ENCODE results near the gene ASXL2. TPM values are rescaled to one million over a fixed set of nuclear protein-coding genes. Genes with fewer than 3 reads are reported as not detected.
A peak's percentile ranks its signal among the peaks of the same experiment; 100 is the strongest.
"Not testable (repeated sequence)": the region's sequence is repeated elsewhere in the genome, so short reads cannot be mapped to it uniquely, and the experiment has no call there.

ASXL2 gene
- total RNA-seq, 4 donors from 2014 or later, result 13.3 to 26.7 (median 16.8) TPM

DNA sequence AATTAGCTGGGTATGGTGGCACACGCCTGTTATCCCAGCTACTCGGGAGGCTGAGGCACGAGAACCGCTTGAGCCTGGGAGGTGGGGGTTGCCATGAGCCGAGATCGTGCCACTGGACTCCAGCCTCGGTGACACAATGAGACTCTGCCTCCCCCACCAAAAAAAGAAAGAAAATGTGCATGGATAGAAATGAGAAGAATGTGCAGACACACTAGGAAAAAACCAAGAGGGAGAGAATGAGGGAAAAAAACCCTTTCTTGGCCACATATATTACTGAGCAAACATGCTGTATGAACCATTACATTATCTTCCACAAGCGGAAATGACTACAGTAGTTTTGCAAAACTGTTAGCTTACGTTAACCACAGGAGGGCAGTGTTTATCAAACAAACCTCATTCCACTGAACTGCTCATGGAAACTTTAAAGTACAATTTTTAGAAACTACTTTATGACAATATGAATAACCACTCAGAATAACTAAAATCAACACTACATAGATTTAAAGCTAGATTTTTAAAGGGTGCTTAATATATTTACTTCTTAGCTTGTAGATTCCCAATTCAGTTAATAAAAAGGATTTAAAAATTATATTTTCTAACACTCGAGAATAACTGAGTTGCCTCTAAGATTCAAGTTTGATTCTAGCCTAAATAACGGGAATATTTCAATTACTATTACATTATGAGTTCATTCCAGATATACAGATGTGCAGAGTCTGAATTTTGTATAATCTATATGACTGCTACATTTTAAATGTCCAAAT, 26.4 kb downstream of the ASXL2 start:
- peak; percentile 71 for ATAC-seq
- Histone ChIP-seq H3K4me3 (no peak overlapping the region), H3K27ac (no peak overlapping the region), H3K4me1 (peaks cover 0 to 25% (median 4%) of the 10 kb centered on the region in 3 donors), H3K27me3 (no peaks in the 10 kb centered on the region), H3K36me3 (no peaks in the 10 kb centered on the region), H3K9me3 (no peaks in the 10 kb centered on the region)
- TF ChIP-seq, protein P1, sequence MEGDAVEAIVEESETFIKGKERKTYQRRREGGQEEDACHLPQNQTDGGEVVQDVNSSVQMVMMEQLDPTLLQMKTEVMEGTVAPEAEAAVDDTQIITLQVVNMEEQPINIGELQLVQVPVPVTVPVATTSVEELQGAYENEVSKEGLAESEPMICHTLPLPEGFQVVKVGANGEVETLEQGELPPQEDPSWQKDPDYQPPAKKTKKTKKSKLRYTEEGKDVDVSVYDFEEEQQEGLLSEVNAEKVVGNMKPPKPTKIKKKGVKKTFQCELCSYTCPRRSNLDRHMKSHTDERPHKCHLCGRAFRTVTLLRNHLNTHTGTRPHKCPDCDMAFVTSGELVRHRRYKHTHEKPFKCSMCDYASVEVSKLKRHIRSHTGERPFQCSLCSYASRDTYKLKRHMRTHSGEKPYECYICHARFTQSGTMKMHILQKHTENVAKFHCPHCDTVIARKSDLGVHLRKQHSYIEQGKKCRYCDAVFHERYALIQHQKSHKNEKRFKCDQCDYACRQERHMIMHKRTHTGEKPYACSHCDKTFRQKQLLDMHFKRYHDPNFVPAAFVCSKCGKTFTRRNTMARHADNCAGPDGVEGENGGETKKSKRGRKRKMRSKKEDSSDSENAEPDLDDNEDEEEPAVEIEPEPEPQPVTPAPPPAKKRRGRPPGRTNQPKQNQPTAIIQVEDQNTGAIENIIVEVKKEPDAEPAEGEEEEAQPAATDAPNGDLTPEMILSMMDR (IDR thresholded peaks at IDR 0.05), result peak; percentile 44 to 79 (median 72)
- TF ChIP-seq EP300 (IDR thresholded peaks at IDR 0.05), result no peak
- 25 to 42% methylated on average over 6 to 9 of the region's 11 CpGs for WGBS, 2 donors (ENCODE audit: low coverage in 1 of 2)

DNA sequence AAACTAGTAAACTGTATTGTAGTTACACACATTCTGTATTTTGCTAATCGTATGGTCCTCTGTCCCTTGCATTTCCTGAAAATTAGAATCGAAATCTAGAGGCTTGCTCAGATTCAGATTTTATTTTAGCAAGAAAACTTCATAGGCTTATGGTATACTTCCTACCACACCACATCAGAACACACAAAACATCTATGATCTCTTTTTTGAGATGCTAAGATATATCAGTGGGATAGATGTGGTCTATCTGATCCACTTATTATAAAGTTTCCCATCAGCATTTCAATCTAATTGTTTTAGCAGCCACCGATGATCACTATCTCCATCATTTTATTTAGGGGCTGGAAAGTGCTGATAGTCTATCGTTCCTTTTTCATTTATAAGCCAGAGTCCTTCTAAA, 27.9 kb downstream of the ASXL2 start:
- H3K4me1 ChIP-seq, result peaks cover 0 to 25% (median 4%) of the 10 kb centered on the region in 3 donors
- 66 to 71% methylated on average over 4 of the region's 4 CpGs for WGBS, 2 donors (ENCODE audit: low coverage in 1 of 2)
- not testable (repeated sequence) for H3K4me3 ChIP-seq, H3K27me3 ChIP-seq, H3K36me3 ChIP-seq, H3K27ac ChIP-seq, ATAC-seq, H3K9me3 ChIP-seq

DNA sequence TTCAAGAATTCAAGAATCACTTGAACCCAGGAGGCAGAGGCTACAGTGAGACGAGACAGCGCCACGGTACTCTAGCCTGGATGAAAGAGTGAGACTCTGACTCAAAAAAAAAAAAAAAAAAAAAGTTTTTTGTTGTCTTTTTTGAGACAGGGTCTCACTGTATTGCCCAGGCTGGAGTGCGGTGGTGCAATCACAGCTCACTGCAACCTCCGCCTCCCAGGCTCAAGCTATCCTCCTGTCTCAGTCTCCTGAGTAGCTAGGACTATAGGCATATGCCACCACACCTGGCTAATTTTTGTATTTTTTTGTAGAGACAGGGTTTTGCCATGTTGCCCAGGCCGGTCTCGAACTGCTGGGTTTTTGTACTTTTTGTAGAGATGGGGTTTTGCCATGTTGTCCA, 28.9 kb downstream of the ASXL2 start:
- not testable (repeated sequence) for H3K27me3 ChIP-seq, H3K27ac ChIP-seq, H3K9me3 ChIP-seq, H3K36me3 ChIP-seq, ATAC-seq, H3K4me3 ChIP-seq
- WGBS, 2 donors (ENCODE audit: low coverage in 1 of 2), result 100% methylated on average over 2 to 3 of the region's 7 CpGs
- H3K4me1 ChIP-seq, result peaks cover 0 to 25% (median 4%) of the 10 kb centered on the region in 3 donors

DNA sequence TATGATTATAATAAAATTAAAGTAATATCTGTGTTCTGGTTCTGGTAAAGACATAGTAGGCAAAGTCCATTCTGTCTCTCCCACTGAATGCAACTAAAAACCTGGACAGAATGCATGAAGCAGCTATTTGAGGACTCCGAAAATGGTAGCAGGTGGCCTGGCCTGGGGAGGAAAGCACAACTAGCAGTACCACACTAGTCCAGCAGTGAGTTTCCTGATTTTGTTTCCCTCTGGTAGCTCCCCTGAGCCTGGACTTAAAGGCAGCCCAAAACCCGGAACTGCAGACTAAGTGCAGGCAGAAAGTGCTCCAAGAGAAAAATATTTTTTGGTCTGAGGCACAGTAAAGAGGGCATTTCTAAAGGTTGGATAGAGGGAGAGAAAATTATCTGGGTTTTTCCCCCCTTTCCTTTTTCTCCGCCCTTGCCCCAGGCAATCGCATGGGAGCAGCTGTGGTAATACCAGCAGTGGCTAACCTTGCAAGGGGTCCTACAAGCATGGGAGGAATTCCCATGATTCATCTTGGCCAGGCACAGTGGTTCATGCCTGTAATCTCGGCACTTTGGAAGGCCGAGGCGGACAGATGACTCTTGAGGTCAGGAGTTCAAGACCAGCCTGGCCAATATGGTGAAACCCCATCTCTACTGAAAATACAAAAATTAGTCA, 32.3 kb downstream of the ASXL2 start:
- no peak for ATAC-seq
- Histone ChIP-seq H3K36me3 (peaks cover 0 to 34% of the 10 kb centered on the region in 2 donors), H3K4me1 (no peaks in the 10 kb centered on the region), H3K27ac (no peak overlapping the region), H3K4me3 (no peak overlapping the region), H3K9me3 (no peaks in the 10 kb centered on the region), H3K27me3 (no peaks in the 10 kb centered on the region)
- 86 to 89% methylated on average over 3 to 6 of the region's 7 CpGs for WGBS, 2 donors (ENCODE audit: low coverage in 1 of 2)
- TF ChIP-seq, protein P1 (IDR thresholded peaks at IDR 0.05), result no peak
- TF ChIP-seq POLR2AphosphoS5 (IDR thresholded peaks at IDR 0.05) (no peak), EP300 (IDR thresholded peaks at IDR 0.05) (no peak), POLR2A (IDR thresholded peaks at IDR 0.05) (no peak)

DNA sequence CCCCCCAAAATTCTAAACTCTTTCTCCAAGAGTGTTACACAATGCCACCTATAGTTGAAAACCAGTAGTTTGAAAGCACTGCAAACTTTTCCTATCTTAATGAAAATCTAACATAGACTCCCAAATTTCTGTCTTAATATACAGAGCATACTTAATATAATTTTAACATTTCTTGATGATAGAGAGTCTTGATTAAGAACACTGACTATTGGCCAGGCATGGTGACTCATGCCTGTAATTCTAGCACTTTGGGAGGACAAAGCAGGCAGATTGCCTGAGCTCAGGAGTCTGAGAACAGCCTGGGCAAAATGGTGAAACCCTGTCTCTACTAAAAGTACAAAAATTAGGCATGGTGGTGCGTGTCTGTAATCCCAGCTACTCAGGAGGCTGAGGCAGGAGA, 34.2 kb downstream of the ASXL2 start:
- no peak overlapping the region for H3K4me3 ChIP-seq
- ATAC-seq, result no peak
- H3K27me3 ChIP-seq, result no peaks in the 10 kb centered on the region
- H3K4me1 ChIP-seq, result no peaks in the 10 kb centered on the region
- no peaks in the 10 kb centered on the region for H3K9me3 ChIP-seq
- peaks cover 0 to 35% of the 10 kb centered on the region in 2 donors for H3K36me3 ChIP-seq
- WGBS, 2 donors (ENCODE audit: low coverage in 1 of 2), result 71 to 83% methylated on average over 1 of the region's 1 CpG
- H3K27ac ChIP-seq, result no peak overlapping the region
- TF ChIP-seq POLR2AphosphoS5 (IDR thresholded peaks at IDR 0.05), result no peak
- TF ChIP-seq EP300 (IDR thresholded peaks at IDR 0.05), result no peak
- TF ChIP-seq, protein P1 (IDR thresholded peaks at IDR 0.05), result no peak
- TF ChIP-seq POLR2A (IDR thresholded peaks at IDR 0.05), result no peak

DNA sequence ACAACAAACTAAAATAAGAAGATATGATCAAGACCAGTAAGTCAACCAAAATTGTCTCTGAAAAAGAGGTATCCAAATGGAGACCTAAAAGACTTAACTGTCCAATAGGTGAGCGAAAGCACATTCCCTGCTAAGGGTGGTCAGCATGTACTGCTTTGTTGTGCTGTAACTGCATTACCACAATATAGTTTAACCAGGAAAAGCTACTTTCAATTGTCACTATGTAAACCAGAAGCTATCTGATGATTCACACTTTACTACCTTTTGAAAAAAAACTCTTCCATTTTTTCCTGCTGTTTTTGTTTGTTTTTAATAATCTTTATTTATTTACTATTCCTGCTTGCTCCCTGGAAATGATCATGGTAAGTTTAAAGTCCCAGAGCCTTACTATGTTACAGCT, 36.1 kb downstream of the ASXL2 start:
- H3K27me3 ChIP-seq, result no peaks in the 10 kb centered on the region
- H3K36me3 ChIP-seq, result peaks cover 0 to 35% of the 10 kb centered on the region in 2 donors
- ATAC-seq, result no peak
- no peak overlapping the region for H3K27ac ChIP-seq
- TF ChIP-seq EP300 (IDR thresholded peaks at IDR 0.05) (no peak), POLR2A (IDR thresholded peaks at IDR 0.05) (no peak), POLR2AphosphoS5 (IDR thresholded peaks at IDR 0.05) (no peak)
- TF ChIP-seq, protein P1 (IDR thresholded peaks at IDR 0.05), result no peak
- no peak overlapping the region for H3K4me3 ChIP-seq
- 88 to 89% methylated on average over 1 of the region's 1 CpG for WGBS, 2 donors (ENCODE audit: low coverage in 1 of 2)
- no peaks in the 10 kb centered on the region for H3K9me3 ChIP-seq
- no peaks in the 10 kb centered on the region for H3K4me1 ChIP-seq

Data from gastroesophageal sphincter (tissue), 4 donors.